Measurements from ENCODE around the gene GLUL.
"Not testable (repeated sequence)": the region's sequence is repeated elsewhere in the genome, so short reads cannot be mapped to it uniquely, and the experiment has no call there.

Gene GLUL

DNA sequence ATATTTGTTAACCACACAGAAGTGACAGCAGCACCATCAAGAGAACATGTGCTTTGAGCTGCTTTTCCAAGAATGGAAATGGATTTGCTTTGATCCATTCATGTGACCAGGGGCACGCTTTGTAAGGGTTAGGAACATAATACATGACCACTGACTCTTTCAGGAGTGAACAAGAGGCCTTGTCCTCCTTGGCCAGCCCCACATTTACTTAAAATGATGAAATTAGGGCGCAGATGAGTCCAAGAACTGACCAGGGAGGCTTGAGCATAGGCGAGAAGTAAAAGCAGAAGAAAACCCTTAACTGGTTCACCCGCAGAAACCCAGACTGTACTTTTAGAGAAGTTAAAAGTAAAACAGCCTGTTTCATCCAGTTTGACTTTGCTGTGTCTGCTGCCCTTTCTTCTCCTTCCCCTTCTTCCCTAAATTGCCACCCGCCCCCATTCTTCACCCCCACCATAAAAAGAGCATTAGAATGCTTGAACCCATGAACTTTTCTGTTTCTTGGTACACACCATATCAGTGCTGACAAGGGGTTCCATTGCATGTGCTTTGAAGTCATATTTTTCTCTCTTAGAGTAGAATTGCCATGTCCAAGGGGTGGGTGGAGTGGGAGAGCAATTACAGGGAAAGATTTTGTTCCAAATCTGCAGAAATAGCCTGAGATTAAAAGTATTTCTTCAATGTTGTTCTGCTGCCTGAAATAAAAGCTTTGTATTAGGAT, 2.6 kb upstream of the GLUL start:
- no peak for DNase-seq

DNA sequence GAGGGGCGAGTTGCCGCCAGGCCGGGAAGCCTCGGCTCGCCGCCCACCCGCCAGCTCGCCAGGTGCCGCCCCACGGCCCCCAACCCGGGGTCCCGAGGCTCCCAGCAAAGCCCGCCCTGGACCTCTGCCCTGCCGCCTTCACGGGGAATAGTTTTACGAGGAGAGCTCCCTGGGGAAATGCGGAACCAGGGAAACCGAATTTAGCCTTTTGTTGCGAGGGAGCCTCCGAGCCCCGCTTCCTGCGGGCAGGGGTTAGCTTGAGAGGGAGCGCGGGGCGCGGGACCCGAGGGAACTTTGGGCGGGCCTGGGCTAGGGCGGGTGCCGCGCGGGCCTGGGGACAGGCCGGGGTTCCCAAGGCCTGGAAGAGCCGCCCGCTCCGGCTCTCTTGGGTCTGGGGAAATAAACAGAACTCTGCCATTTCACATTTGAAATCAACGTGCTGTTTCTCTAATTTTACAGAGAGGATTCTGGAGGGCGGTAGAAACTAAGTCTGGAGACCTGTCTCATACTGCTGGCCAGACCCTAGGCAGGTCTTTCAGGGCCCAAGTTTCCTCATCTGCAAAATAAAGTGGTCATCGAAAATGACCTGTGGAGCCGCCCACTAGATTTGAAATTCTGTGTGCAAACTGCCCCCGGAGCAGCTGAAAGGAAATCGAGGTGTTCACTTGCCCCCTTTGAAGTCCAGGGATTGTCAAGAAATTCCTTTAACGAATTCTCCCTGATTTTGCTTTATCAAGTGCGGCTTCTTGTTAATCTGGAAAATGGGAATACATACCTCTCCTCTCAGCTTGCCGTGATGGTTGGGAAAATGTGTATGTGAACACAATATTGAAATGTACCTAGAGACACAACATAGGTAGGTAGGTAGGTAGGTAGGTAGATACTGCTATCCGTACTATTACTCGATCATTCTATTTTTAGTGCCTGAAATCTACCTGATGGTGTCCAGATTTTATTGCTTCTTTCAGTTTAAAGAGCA, 749 bp upstream of the GLUL start:
- DNase-seq = no peak

DNA sequence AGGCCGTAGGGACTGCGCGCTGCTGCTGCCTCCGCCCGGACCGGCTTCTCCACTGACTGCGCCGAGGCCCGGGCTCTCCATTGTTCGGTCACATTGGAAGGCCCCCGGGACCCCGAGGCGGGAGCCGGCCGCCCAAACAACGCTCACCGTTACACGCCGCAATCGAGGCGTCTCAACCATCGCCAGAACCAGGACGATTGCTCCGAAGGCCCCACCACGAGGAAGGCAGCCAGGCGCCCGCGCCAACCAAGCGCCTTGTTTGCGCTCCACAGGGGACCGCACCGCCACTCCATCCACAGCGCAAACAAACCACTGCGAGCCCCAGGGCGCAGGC, 595 bp downstream of the GLUL start:
- no peak for DNase-seq

- no peak for DNase-seq
Observed at GRCh38 chr1:182389619-182390047, 2.0 kb downstream of the GLUL start.

- DNase-seq = no peak
Observed at GRCh38 chr1:182388392-182389134, 3.0 kb downstream of the GLUL start.

DNA sequence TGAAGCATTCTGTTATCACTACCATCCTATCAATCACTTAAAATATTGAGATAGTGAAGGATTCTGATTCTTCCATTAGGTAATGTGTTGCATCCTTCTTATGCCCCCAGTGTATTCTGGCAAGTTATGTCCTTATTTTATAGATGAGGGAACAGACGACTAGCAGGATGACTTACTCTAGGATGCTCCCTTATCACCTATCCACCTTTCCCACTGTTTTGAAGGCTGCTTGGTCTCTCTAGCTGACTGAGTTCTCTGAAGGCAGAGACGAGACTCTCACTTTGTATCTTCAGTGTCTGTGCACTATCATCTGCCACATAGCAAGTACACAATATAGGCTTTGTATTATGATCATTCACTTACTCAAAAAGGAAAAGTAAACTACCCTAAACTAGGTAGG, 4.0 kb downstream of the GLUL start:
- DNase-seq = no peak

GRCh38 chr1:182386980-182387379, 4.6 kb downstream of the GLUL start:
- no peak for DNase-seq

GRCh38 chr1:182385885-182386853, 5.4 kb downstream of the GLUL start:
- DNase-seq = no peak

DNA sequence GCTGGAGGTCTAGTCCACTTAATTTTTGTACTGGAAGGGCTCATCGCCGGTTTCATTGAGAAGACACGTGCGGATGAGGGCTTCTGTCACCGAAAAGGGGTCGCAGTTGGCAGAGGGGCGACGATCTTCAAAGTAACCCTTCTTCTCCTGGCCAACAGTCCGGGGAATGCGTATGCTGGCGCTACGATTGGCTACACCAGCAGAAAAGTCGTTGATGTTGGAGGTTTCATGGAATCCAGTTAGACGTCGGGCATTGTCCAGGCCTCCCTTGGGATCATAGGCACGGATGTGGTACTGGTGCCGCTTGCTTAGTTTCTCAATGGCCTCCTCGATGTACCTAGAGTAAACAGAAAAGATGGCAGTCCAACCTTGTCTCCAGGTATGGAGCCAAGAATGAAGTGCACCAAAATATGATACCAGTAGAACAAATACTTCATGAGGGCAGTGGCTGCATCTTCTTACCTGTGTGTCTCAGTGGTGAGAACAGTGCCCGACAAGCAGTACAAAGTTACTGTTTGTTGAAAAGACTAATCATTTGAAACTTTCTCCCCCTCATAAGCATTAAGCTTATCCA, 7.1 kb downstream of the GLUL start:
- DNase-seq = no peak

GRCh38 chr1:182383934-182384333, 7.7 kb downstream of the GLUL start:
- no peak for DNase-seq

DNA sequence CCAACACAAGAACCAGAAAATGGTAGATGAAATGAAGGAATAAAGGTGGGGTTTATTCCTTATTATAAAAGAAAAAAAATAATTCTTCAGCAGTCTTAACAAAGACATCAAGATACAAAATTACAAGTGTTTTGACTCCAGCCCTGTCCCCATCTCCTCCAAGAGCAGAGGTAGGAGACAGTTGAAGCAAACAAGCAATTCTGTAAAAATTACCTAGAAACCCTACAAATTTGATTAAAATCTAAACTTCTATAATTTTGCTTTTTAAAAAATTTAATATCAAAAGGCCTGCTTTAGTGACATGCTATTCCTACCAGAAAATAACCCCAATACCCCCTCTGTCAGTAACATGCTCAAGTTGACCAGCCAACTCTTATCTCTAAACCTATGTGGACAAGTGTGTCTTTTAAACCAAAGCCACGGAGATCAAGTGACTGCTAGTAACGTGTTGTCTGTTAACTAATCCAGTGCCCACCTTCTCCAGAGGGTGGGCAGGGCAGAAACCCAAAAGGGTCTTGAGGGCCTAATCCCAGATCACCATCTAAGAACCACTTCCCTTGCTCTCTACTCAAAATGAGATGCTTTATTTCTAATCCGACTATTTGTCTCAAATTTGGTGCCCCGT, 8.4 kb downstream of the GLUL start:
- DNase-seq = no peak

GRCh38 chr1:182381962-182382819, 9.4 kb downstream of the GLUL start:
- DNase-seq = no peak

DNA sequence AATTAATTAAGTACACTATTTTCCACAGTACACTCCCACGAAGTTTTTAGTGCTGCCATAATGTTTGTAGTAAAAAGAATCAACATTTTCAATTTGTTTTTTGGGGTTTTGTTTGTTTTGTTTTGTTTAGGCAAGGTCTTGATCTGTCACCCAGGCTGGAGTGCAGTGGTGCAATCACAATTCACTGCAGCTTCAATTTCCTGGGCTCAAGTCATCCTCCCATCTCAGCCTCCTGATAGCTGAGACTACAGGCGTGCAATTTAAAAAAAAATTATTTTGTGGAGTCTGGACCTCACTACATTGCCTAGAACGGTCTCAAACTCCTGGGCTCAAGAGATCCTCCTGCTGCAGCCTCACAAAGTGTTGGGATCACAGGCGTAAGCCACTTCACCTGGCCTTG, 11.4 kb downstream of the GLUL start:
- no peak for DNase-seq

GRCh38 chr1:182379781-182380180, 11.8 kb downstream of the GLUL start:
- not testable (repeated sequence) for DNase-seq

DNA sequence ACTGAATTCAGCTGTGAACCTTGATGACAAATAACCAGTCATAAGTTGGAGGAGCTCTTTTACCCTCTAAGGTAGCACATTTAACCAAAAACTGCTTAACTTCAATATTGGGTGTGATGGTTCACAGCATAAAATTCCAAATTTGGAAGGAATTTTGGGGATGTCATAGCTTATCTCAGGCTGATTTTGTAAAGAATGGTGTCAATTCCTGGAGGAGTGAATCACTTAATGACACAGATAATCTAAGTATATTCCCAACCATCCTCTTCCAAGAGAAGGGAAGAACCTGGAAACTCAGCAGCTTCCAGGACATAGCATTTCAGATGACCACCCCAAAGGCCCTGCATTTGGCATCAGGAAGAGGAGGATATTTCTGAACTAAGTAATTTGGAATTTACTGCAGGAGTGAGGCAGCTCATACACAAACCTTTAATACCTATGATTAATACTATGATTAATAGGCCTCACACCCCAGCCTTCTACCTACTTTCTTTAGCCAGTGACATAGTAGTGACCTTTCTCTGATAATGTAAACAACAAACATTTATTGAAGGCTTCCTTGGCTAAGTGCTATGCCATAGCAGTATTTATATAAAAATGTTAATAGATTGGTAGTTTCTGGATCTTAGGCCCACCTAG, 14.5 kb downstream of the GLUL start:
- DNase-seq = no peak

- no peak for DNase-seq
Observed at GRCh38 chr1:182374101-182374834, 17.3 kb downstream of the GLUL start.

DNA sequence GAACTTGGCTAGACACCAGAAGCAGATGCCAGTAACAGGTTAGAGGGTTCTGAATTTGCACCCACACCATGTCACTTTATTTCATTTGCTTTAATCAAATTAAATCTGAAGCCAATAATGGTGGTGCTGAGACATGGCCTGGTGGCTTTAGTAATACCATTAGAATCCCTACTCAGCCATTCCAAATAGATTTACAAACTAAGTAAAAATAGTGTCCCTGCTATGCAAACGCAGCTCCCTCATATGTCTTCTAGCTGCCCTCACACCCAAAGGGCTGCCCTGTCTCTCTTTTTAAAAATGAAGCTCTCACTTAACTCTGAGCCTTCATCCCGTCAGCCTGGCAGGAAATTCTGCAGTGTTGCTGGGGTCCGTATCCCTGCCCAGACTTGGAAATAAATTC, 21.1 kb downstream of the GLUL start:
- no peak for DNase-seq

DNA sequence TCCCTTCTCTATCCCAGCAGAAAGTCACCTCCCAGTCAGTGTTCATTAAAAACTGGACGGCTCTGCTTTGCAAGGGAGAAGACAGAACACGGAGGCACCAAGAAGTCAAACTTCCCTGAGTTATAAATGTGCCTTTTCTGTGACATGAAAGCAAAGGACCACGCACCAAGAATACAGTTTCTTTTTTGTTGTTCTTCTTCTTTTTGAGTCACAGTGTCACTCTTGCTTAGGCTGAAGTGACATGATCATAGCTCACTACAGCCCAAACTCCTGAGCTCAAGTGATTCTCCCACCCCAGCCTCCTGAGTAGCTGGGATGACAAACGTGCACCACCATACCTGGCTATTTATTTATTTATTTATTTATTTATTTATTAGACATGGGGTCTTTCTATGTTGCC, 22.7 kb downstream of the GLUL start:
- no peak for DNase-seq

DNA sequence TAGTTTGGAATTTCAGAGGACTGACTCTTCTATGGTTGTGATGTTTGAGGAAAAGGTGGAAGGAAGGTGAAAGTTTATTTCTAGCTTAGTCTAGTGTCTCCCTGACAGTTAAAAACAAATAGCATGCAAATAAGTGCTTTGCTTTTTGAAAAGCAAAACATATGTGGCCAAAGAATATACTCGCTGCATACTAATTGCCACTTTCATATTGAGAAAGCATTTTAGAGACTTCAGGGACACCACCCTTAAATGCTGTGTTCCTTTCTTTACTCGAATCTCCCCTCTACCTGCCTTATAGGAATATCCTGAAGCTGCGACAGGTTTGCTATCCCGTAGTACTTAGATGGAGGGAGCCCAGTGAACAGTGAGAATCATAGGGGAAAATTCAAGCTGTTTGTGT, 23.2 kb downstream of the GLUL start:
- no peak for DNase-seq
